IPS-20b (cell line): Measurements from ENCODE around the gene SSPN.

Experiments
- H3K27ac ChIP-seq: one replicate; pipeline ENCODE4 v1.5.1; 2013; ENCODE audit warnings: low read length
- H3K27me3 ChIP-seq: 2 replicates; pipeline ENCODE4 v1.6.1; 2013; ENCODE audit warnings: mild to moderate bottlenecking, low read length, inconsistent platforms; ENCODE audit not compliant: insufficient read depth
- H3K36me3 ChIP-seq: 2 replicates; pipeline ENCODE4 v1.6.1; 2013; ENCODE audit warnings: low read depth, mild to moderate bottlenecking, inconsistent platforms, low read length, moderate library complexity; ENCODE audit not compliant: insufficient read depth
- H3K4me1 ChIP-seq: 2 replicates; pipeline ENCODE4 v1.6.1; 2013; ENCODE audit warnings: mild to moderate bottlenecking, control low read depth, inconsistent platforms, low read length, moderate library complexity; ENCODE audit not compliant: insufficient read depth
- H3K4me3 ChIP-seq: 2 replicates; pipeline ENCODE4 v1.5.1; 2013; ENCODE audit warnings: mild to moderate bottlenecking, low read length, inconsistent platforms
- H3K9ac ChIP-seq: 2 replicates; pipeline ENCODE4 v1.6.1; 2013; ENCODE audit warnings: low read depth, mild to moderate bottlenecking, inconsistent platforms, low read length, moderate library complexity
- H3K9me3 ChIP-seq: 2 replicates; pipeline ENCODE4 v1.6.1; 2013; ENCODE audit warnings: mild to moderate bottlenecking, low read depth, low read length, inconsistent platforms; ENCODE audit not compliant: insufficient read depth

Gene SSPN

DNA sequence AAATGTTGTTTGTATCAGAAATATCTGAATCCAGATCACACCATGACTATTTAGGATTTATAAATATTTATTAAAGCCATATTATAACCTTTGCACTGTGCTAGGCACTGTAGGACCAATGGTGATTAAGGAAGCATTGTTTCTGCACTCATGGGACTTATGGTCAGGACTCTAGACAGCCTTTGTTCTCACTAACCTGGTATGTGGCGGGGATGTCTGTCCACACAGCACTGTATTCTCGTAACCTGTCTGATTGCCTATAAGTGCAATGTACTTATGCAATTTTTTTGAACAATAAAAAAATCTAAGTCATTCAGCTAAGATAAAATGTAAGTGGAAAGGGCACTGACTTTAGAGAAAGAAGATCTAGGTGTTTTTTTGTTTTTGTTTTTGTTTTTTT is 6.7 kb upstream of the SSPN start:
- Histone ChIP-seq H3K27ac (no peak overlapping the region), H3K27me3 (peaks cover 1% of the 10 kb centered on the region; the same call in 1 of the 2 replicates), H3K4me3 (no peak overlapping the region), H3K9ac (no peak overlapping the region), H3K36me3 (no peaks in the 10 kb centered on the region), H3K9me3 (no peaks in the 10 kb centered on the region), H3K4me1 (no peaks in the 10 kb centered on the region)

DNA sequence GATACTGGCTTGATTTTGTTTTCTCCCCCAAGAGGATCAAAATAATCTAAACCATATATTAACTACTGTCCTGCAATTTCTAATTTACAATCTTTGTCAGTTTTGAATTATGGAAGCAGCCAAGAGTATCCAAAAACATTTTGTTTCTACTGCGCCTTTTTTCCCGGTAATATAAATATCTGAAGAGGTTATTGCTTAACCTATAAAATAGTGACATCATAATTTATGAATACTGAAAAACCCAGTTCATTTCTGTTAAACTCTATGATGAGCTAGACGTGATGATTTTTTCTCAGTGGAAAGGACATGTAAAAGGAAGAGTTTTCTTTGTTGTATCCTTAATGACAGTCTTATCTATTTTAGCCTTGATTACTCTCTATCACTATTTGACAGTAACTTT is 3.2 kb upstream of the SSPN start:
- Histone ChIP-seq H3K4me3 (no peak overlapping the region), H3K36me3 (no peaks in the 10 kb centered on the region), H3K9me3 (no peaks in the 10 kb centered on the region), H3K4me1 (peaks cover 6% of the 10 kb centered on the region), H3K27me3 (peaks cover 35% of the 10 kb centered on the region), H3K27ac (no peak overlapping the region), H3K9ac (no peak overlapping the region)

GRCh38 chr12:26193539-26193938 is 1.8 kb upstream of the SSPN start:
- H3K36me3 ChIP-seq, result no peaks in the 10 kb centered on the region
- H3K27ac ChIP-seq, result no peak overlapping the region
- H3K9me3 ChIP-seq, result no peaks in the 10 kb centered on the region
- H3K27me3 ChIP-seq, result peaks cover 44% of the 10 kb centered on the region
- no peak overlapping the region for H3K9ac ChIP-seq
- H3K4me3 ChIP-seq, result no peak overlapping the region
- H3K4me1 ChIP-seq, result peaks cover 6% of the 10 kb centered on the region

DNA sequence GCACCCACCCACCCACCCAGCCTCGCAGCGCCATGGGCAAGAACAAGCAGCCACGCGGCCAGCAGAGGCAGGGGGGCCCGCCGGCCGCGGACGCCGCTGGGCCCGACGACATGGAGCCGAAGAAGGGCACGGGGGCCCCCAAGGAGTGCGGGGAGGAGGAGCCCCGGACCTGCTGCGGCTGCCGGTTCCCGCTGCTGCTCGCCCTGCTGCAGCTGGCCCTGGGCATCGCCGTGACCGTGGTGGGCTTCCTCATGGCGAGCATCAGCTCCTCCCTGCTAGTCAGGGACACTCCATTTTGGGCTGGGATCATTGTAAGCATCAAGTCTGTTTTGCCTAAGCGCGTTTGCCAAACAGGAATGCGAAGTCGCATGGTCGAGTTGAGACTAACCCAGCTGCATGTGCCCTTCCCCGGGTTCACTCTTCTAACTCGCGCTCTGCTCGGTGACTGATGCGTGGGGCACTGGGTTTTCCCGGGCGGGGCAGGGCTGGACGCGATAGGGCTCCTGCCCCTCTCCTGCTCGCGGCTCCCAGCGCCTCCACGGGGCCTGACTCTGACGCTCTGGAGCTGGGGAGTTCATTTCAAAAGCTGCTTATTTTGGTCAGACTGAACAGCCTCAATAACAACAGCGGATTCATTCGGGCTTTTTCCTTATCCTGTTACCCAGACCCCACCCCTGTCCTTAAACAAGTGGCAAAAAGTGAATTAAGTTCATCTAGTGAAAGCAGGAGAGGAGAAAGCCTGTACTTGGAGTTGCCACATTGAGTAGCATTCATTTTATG is 458 bp downstream of the SSPN start:
- Histone ChIP-seq H3K4me1 (peaks cover 6% of the 10 kb centered on the region), H3K27ac (no peak overlapping the region), H3K9ac (peak overlapping the region; percentile 85), H3K9me3 (no peaks in the 10 kb centered on the region), H3K4me3 (peak overlapping the region; percentile 84), H3K36me3 (no peaks in the 10 kb centered on the region), H3K27me3 (peaks cover 44% of the 10 kb centered on the region)

DNA sequence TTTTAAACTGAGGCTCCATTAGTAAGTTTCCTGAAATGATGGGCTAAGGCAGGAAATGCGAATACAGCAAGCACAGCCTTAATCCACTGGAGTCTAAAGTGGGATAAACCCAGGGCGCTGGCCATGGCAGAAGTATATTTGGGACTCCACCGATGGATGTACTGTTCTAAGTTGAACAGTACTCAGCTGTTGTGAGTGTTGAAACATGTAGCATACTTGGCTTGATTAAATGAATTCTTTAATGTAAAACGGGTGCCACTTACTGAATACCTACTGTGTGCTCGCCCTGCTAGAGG is 996 bp downstream of the SSPN start:
- Histone ChIP-seq H3K36me3 (no peaks in the 10 kb centered on the region), H3K4me1 (peaks cover 6% of the 10 kb centered on the region), H3K27ac (no peak overlapping the region), H3K9me3 (no peaks in the 10 kb centered on the region), H3K9ac (peak overlapping the region; percentile 85; the same call in 1 of the 2 replicates), H3K27me3 (peaks cover 44% of the 10 kb centered on the region), H3K4me3 (peak overlapping the region; percentile 84)

GRCh38 chr12:26197832-26198231 is 2.5 kb downstream of the SSPN start:
- peaks cover 44% of the 10 kb centered on the region for H3K27me3 ChIP-seq
- H3K9me3 ChIP-seq, result no peaks in the 10 kb centered on the region
- no peaks in the 10 kb centered on the region for H3K36me3 ChIP-seq
- H3K4me1 ChIP-seq, result peaks cover 6% of the 10 kb centered on the region
- H3K9ac ChIP-seq, result no peak overlapping the region
- H3K4me3 ChIP-seq, result no peak overlapping the region
- no peak overlapping the region for H3K27ac ChIP-seq

DNA sequence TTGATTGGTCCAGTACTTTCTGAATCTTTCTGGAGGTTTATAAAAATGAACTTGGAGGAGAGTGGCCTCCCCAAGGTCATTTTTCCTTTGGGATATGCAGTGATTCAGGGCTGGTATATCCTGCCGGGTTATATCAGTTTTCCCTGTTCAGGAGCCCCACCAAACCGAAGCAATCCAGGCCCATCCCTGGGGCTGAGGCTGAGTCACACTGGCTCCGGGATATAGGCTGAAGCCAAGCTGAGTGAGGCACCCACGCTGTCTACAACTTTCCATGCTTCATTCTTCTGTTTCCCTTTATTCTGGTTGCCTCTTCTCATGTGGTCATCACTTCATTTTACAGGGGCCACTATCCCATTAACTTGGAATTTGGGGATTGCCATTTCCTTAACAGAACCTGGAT is 3.4 kb downstream of the SSPN start:
- H3K9ac ChIP-seq, result no peak overlapping the region
- peaks cover 6% of the 10 kb centered on the region for H3K4me1 ChIP-seq
- no peak overlapping the region for H3K4me3 ChIP-seq
- no peaks in the 10 kb centered on the region for H3K9me3 ChIP-seq
- no peaks in the 10 kb centered on the region for H3K36me3 ChIP-seq
- H3K27ac ChIP-seq, result no peak overlapping the region
- H3K27me3 ChIP-seq, result peaks cover 42% of the 10 kb centered on the region

DNA sequence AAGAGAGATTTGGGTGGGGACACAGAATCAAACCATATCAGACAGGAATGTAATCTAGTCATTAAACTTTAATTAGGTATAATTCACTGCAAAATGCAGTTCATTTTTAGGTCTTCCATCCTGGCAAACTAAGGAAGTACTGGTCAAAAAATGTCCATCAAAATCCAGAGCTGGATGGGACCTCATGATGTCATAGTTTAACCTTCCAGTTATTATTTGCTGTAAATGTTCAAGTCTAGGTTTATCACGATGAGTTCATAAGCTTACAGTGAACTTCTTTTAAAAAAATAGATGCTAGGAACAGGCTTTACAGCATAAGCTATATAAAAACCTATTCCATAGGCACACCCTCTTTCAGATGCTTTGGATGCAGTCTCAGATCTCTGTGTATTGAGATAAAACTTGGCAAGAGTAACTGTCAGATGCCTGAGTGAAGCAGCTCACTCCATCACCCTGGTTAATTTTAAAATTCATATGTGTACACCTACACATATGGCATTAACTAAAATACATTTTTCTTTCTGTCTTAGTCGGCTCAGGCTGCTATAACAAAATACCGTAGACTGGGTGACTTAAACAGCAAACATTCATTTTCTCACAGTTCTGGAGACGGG is 7.9 kb downstream of the SSPN start:
- H3K27me3 ChIP-seq, result no peaks in the 10 kb centered on the region
- H3K9me3 ChIP-seq, result no peaks in the 10 kb centered on the region
- H3K27ac ChIP-seq, result no peak overlapping the region
- peaks cover 6% of the 10 kb centered on the region; the same call in 1 of the 2 replicates for H3K4me1 ChIP-seq
- no peaks in the 10 kb centered on the region for H3K36me3 ChIP-seq
- no peak overlapping the region for H3K4me3 ChIP-seq
- H3K9ac ChIP-seq, result no peak overlapping the region

- H3K36me3 ChIP-seq, result no peaks in the 10 kb centered on the region
- no peak overlapping the region for H3K4me3 ChIP-seq
- H3K27ac ChIP-seq, result no peak overlapping the region
- H3K9ac ChIP-seq, result no peak overlapping the region
- no peaks in the 10 kb centered on the region for H3K9me3 ChIP-seq
- peaks cover 6% of the 10 kb centered on the region; the same call in 1 of the 2 replicates for H3K4me1 ChIP-seq
- no peaks in the 10 kb centered on the region for H3K27me3 ChIP-seq
These were observed 9.4 kb downstream of the SSPN start for GRCh38 chr12:26204612-26205289.

DNA sequence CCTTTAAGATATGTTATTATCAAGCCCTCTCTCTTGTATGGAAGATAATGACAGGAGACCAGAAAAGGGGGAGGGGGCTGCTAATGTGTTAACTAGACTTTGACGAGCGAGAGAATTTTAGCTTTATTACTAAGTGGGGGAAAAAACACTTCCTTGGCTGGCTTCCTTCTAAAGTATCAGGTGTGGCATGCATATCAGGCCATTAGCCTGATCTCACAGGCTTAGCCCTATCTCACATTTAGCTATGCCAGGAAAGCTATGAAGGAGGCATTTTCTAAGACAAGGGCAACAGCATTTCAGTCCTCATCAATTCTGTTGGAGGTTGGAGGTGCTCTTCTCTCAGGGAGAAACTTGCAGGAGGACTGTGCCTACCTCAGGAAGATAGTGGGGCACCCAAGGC is 9.9 kb downstream of the SSPN start:
- Histone ChIP-seq H3K9ac (no peak overlapping the region), H3K36me3 (no peaks in the 10 kb centered on the region), H3K27ac (no peak overlapping the region), H3K4me3 (no peak overlapping the region), H3K27me3 (no peaks in the 10 kb centered on the region), H3K4me1 (peaks cover 6% of the 10 kb centered on the region; the same call in 1 of the 2 replicates), H3K9me3 (no peaks in the 10 kb centered on the region)

DNA sequence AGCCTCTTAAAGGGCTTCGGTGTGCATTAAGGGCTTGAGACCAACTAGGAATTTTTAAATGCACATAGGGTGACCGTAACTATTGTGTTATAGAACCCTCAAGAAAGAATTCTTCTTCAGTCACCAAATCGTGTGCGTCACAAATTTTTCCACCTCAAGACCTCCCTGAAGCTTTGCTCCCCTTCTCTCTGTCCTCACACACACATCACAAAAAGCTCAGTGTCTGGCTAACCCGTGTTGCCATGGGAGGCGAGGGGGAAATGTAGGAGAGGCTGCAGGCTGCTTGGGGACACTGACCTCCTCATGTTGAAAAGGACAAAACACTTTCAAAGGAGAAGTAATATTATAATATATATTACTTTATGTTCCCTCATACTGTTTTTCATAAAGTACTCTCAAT is 10.6 kb downstream of the SSPN start:
- no peaks in the 10 kb centered on the region for H3K9me3 ChIP-seq
- H3K9ac ChIP-seq, result no peak overlapping the region
- no peaks in the 10 kb centered on the region for H3K27me3 ChIP-seq
- H3K4me3 ChIP-seq, result no peak overlapping the region
- H3K36me3 ChIP-seq, result no peaks in the 10 kb centered on the region
- H3K4me1 ChIP-seq, result peaks cover 6% of the 10 kb centered on the region; the same call in 1 of the 2 replicates
- H3K27ac ChIP-seq, result no peak overlapping the region

DNA sequence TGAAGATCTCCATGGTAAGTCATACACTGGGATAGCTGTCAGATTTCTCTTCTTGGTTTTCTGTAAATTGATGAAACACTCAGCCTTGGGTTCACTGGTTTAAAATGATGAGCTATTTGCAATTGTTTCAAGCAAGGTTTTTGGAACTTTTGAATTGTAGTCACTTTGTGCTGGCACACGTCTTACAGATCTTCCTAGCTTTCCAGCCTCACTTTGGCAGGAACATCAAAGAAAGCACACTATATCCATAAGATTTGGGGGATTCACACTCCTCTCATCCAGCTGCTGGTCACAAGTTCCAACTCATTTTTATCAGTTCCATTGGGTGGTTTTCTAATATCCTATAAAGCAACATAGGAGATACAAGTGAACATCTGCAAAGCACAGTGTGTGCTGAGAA is 16.0 kb downstream of the SSPN start:
- H3K4me1 ChIP-seq, result no peaks in the 10 kb centered on the region
- H3K9ac ChIP-seq, result no peak overlapping the region
- H3K4me3 ChIP-seq, result no peak overlapping the region
- H3K9me3 ChIP-seq, result no peaks in the 10 kb centered on the region
- H3K27me3 ChIP-seq, result no peaks in the 10 kb centered on the region
- H3K27ac ChIP-seq, result no peak overlapping the region
- no peaks in the 10 kb centered on the region for H3K36me3 ChIP-seq
